NCI-H1417 treated with DMSO at 0.1 percent for 48 hours (cell line): ENCODE data around the gene PCSK2.
"Not testable (repeated sequence)": the region's sequence is repeated elsewhere in the genome, so short reads cannot be mapped to it uniquely, and the experiment has no call there.

ENCODE experiments used
- DNase-seq: peaks from one replicate; lab custom pipeline; 2025; lab: John Stamatoyannopoulos, UW

PCSK2 gene, protein sequence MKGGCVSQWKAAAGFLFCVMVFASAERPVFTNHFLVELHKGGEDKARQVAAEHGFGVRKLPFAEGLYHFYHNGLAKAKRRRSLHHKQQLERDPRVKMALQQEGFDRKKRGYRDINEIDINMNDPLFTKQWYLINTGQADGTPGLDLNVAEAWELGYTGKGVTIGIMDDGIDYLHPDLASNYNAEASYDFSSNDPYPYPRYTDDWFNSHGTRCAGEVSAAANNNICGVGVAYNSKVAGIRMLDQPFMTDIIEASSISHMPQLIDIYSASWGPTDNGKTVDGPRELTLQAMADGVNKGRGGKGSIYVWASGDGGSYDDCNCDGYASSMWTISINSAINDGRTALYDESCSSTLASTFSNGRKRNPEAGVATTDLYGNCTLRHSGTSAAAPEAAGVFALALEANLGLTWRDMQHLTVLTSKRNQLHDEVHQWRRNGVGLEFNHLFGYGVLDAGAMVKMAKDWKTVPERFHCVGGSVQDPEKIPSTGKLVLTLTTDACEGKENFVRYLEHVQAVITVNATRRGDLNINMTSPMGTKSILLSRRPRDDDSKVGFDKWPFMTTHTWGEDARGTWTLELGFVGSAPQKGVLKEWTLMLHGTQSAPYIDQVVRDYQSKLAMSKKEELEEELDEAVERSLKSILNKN

GRCh38 chr20:17226410-17227218 lies at the start of gene PCSK2:
PCSK2 (plus strand) TSS chr20:17227040; CDS start chr20:17227306, 266 bp downstream.
- DNase-seq = peak; percentile 84

DNA sequence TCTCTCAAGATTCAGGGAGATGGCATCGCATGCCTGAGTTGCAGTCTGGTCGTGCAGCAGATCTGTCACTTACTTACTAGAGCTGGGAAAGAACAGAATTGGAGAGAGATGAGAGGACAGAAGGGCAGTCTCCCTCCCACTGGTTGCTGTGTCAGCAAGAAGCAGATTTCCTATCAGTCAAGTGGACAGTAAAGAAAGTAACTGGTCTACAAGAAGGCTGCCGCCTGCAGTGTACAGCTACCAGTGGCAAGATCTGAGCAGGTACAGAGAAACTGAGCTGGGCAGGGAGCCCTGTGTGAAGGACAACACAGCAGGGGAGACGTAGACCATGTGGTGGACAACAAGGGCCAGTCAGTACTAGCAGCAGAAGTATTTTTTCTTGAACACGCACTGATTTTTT lies 49.5 kb upstream of the PCSK2 start:
- no peak for DNase-seq

- no peak for DNase-seq
These were observed 47.0 kb upstream of the PCSK2 start for GRCh38 chr20:17179840-17180239.

- DNase-seq = no peak
These were observed 36.7 kb upstream of the PCSK2 start for GRCh38 chr20:17189976-17190695.

- no peak for DNase-seq
These were observed 29.8 kb upstream of the PCSK2 start for GRCh38 chr20:17197041-17197440.

DNA sequence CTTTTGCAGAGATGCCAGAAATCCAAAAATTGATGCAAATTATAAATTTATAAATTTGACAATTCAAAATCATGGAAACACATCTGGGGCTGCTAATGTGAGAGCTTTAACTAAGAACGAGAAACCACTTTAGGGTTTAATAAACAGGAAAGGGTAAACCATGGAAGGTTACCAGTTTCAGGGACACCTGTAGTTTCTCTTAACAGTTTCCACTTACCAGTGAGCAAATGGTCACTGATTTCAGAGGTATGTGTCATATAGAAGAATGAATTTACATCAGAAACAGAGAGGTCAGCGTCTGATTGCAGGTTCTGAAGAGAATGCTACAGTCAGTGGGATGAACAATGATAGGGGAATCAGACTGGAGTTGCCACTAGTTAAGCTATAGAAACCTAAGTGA lies 24.8 kb upstream of the PCSK2 start:
- no peak for DNase-seq

DNA sequence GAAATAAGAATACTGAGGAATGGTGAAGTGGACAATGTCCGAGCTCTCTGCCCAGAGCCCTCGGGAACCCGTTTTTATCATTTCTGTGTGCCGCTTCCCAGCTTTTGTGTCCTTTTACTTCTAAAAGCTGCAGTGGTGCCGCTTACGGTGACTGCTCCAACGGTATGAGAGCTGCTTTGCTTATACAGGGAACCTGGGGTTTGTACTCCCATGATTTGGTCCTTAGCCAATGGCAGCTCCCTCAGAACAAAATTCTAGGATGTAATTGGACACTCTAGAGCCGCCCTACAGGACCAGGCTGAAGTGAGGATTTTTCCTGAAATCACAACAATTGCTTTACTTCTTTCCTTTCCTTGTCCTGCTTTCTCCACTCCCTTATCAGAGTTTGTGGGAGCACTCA lies 24.2 kb upstream of the PCSK2 start:
- no peak for DNase-seq

- DNase-seq = no peak
These were observed 21.6 kb upstream of the PCSK2 start for GRCh38 chr20:17205084-17205813.

DNA sequence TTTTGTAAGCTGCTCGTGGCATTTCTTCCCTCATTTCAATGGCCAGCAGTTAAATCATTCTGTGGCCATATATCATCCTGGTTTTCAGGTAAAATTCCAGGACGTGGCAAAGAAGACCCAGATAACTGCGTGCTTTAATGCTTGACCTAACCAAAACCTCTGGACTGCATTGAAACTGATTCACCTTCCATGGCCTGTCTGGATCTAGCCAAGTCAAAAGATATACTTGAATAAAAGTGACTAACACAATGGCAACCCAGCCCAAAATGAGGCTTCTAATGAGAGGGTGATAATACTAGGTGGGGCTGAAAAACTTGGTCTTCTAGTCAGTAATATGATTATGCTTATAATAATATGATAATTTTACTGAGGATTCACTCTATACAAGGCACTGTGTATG lies 16.5 kb upstream of the PCSK2 start:
- no peak for DNase-seq

- DNase-seq = no peak
These were observed 15.9 kb upstream of the PCSK2 start for GRCh38 chr20:17210983-17211382.

GRCh38 chr20:17215167-17215566 lies 11.7 kb upstream of the PCSK2 start:
- DNase-seq = no peak

GRCh38 chr20:17219856-17220255 lies 7.0 kb upstream of the PCSK2 start:
- DNase-seq = not testable (repeated sequence)

- no peak for DNase-seq
These were observed 3.3 kb upstream of the PCSK2 start for GRCh38 chr20:17223553-17223952.

GRCh38 chr20:17225851-17226409 lies 910 bp upstream of the PCSK2 start:
- DNase-seq = no peak

GRCh38 chr20:17227219-17227575 lies 357 bp downstream of the PCSK2 start:
- no peak for DNase-seq

GRCh38 chr20:17227669-17228623 lies 1.1 kb downstream of the PCSK2 start:
- DNase-seq = no peak

DNA sequence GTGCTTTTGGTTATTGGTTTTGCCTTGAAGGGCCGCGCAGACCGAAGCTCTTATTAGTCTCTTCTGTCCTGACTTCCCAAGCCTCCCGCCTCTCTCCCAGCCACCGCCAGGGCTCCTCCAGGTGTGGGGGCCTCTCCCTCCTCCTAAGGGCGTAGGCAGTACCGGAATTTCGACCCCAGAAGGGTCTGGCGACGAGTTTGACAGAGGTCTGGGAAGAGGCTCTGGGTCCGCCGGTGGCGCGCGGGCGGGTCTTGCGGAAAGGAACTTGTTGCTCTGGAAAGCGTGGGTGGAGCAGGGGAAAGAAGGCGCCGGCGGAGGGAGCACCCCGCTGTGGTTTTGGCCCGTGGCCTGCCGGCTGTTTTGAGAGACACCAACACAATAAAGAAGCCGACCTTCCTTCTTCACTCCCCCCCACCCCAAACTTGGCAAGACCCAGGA lies 1.8 kb downstream of the PCSK2 start:
- DNase-seq = no peak

- DNase-seq = peak; percentile 12
These were observed 2.4 kb downstream of the PCSK2 start for GRCh38 chr20:17229256-17229655.

GRCh38 chr20:17233626-17234025 lies 6.8 kb downstream of the PCSK2 start:
- no peak for DNase-seq

GRCh38 chr20:17236766-17237165 lies 9.9 kb downstream of the PCSK2 start:
- no peak for DNase-seq
